Natural killer cell treated with Interleukin-12 subunit alpha and Interleukin-12 subunit beta and Interleukin-15 and Interleukin-18, amount 100 ng/mL, for 72 hours (primary cell): ENCODE data around the gene EHD1. TPM values are rescaled to one million over a fixed set of nuclear protein-coding genes. Genes with fewer than 3 reads are reported as not detected.

ENCODE experiments used
- ATAC-seq, 2 donors: fragments of 150-1000 bp; cut with Tn5 transposase in 1 of 2; sonication (Bioruptor Pico), chemical (Tn5 transposase) in 1 of 2; 2 replicates each; pipeline ENCODE4 v1.10.0; 2021
- DNase-seq: peaks from one replicate; pipeline ENCODE4 v3.0.0; 2022; ENCODE audit warnings: low spot score
- H3K27ac Mint-ChIP-seq, 2 donors: 1 replicate in 1 of 2; 2 replicates in 1 of 2; pipeline ENCODE4 v1.8.0; 2022; ENCODE audit warnings: mixed read lengths in 2 of 2, mild to moderate bottlenecking in 1 of 2, moderate library complexity in 1 of 2
- H3K27me3 Mint-ChIP-seq, 2 donors: 1 replicate in 1 of 2; 2 replicates in 1 of 2; pipeline ENCODE4 v1.8.0; 2022; ENCODE audit warnings: mixed read lengths in 2 of 2
- H3K36me3 Mint-ChIP-seq: one replicate; pipeline ENCODE4 v1.8.0; 2022; ENCODE audit warnings: mixed read lengths
- H3K4me1 Mint-ChIP-seq, 2 donors: 1 replicate in 1 of 2; 2 replicates in 1 of 2; pipeline ENCODE4 v1.8.0; 2022; ENCODE audit warnings: low read depth in 2 of 2, mixed read lengths in 2 of 2, mild to moderate bottlenecking in 1 of 2
- H3K4me3 Mint-ChIP-seq: one replicate; pipeline ENCODE4 v1.8.0; 2022; ENCODE audit warnings: mixed read lengths
- H3K9me3 Mint-ChIP-seq: 2 replicates; pipeline ENCODE4 v1.8.0; 2022; ENCODE audit warnings: mixed read lengths
- total RNA-seq, 2 donors: library from RNA; stranded (reverse); gene quantifications; one replicate each; pipeline ENCODE4 v1.2.3, GENCODE V29; 2022

Gene EHD1
- total RNA-seq, 2 donors from 2014 or later: 202 to 235 TPM

DNA sequence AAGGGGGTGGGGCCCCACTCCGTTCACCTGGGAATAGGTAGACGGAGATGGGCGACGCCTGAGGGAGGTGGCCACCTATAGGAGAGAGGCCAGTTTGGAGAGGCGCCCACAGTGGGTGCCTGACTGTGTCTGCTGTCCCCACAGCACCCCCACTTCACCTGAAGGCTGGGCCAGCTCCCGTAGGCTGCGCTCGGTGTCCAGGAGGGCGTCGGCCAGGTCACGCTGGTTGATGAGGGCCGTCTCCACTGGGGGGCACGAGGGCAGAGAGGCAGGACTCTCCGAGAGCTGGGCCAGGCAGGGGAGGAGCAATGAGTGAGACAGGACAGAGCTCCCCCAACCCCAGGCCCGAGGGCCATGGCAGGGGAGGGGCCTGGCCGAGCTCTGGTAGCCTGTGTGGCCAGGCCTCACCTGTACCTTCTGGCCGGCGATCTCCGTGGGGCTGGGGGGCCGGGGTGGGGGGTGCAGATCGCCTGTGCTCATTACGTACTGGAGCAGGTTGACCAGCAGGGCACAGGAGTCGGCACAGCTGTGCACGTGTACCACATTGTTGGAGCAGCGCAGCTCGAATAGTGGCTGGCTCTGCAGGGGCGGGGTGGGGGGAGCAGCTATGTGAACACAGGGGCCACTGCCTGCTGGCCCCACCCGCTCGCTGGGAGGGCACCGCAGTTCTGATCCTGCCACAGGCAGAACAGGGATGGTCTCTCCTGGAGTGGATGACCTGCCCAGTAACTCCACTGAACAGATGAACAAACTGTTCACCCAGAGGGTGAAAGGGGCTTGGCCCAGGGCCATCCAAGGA, 23.9 kb upstream of the EHD1 start:
- no peak for ATAC-seq
- Mint-ChIP-seq H3K27ac (no peak overlapping the region), H3K36me3 (no peaks in the 10 kb centered on the region), H3K9me3 (no peaks in the 10 kb centered on the region), H3K4me1 (peaks cover 3 to 5% of the 10 kb centered on the region in 2 donors), H3K4me3 (no peak overlapping the region), H3K27me3 (no peaks in the 10 kb centered on the region)
- DNase-seq: no peak

DNA sequence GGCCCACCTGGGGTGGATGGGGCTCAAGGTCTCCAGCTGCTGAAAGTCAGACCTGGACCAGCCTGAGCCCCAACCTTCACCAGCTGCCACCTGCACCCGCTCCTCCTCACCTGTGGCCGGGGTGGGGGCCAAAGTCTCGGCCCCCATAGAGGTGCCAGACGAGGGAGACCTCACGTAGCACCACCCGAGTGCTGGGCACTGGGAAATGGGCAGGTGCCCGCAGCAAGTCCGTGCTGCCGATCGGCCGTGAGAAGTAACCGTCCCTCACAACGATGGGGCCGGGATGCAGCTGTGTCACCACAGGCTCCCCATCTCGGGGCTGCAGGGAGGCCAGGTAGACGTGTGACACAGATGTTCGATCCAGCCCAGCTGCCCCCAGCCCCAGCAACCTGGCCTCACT, 22.4 kb upstream of the EHD1 start:
- no peaks in the 10 kb centered on the region for H3K36me3 Mint-ChIP-seq
- H3K4me1 Mint-ChIP-seq: peaks cover 3 to 5% of the 10 kb centered on the region in 2 donors
- DNase-seq (no peak), ATAC-seq (no peak)
- no peaks in the 10 kb centered on the region for H3K27me3 Mint-ChIP-seq
- H3K27ac Mint-ChIP-seq: no peak overlapping the region
- no peaks in the 10 kb centered on the region for H3K9me3 Mint-ChIP-seq
- no peak overlapping the region for H3K4me3 Mint-ChIP-seq

- DNase-seq (no peak), ATAC-seq (peak in 1 of 2 donors; percentile 72)
- no peaks in the 10 kb centered on the region for H3K27me3 Mint-ChIP-seq
- no peak overlapping the region for H3K4me3 Mint-ChIP-seq
- peak overlapping the region; percentile 13 to 51 for H3K27ac Mint-ChIP-seq
- peaks cover 3 to 5% of the 10 kb centered on the region in 2 donors for H3K4me1 Mint-ChIP-seq
- H3K36me3 Mint-ChIP-seq: no peaks in the 10 kb centered on the region
- no peaks in the 10 kb centered on the region for H3K9me3 Mint-ChIP-seq
Observed at GRCh38 chr11:64900263-64900678, 21.9 kb upstream of the EHD1 start.

DNA sequence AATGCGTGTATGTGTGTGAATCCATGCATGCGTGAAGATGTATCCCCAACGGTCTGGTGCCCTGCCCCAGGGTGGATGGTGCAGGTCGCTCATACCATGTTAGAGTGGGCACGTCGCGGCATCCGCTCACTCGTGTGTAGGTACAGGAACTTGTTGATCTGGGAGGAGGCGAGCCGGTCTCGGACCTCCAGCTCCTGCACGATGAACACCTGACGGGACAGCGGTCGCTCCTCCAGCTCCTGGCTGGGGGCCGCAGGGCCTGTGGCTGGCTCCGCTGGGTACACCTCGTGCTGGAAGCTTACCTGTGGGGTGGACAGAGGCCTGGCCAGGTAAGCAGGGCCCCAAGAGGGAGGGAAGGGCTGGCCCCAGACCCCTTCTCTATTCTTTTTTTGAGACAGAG, 20.1 kb upstream of the EHD1 start:
- no peak overlapping the region for H3K4me3 Mint-ChIP-seq
- H3K27me3 Mint-ChIP-seq: no peaks in the 10 kb centered on the region
- H3K36me3 Mint-ChIP-seq: no peaks in the 10 kb centered on the region

DNA sequence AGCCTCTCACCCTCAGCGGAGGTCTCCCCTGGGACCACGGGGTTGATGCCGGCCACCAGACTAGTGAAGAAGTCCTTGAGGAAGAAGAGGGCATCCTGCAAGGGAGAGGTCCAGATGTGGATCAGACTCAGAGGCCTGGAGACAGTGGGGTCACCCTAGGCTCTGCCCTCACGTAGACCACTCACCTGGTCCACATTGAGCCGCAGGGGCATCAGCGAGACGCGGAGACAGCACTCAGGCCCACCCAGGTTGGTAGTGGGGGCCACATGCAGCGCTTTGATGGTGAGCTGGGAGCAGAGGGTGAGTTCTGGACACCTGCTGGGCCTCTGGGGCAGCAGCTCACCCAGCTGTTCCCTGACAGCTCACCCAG, 19.6 kb upstream of the EHD1 start:
- H3K4me1 Mint-ChIP-seq: peaks cover 5 to 6% of the 10 kb centered on the region in 2 donors
- H3K36me3 Mint-ChIP-seq: no peaks in the 10 kb centered on the region
- ATAC-seq (no peak), DNase-seq (no peak)
- H3K27ac Mint-ChIP-seq: no peak overlapping the region
- H3K9me3 Mint-ChIP-seq: no peaks in the 10 kb centered on the region
- no peak overlapping the region for H3K4me3 Mint-ChIP-seq
- H3K27me3 Mint-ChIP-seq: no peaks in the 10 kb centered on the region

More for the DNA sequence above, 20.1 kb upstream of the EHD1 start:
- no peaks in the 10 kb centered on the region for H3K9me3 Mint-ChIP-seq
- no peak for ATAC-seq
- no peak overlapping the region for H3K27ac Mint-ChIP-seq
- peaks cover 5 to 6% of the 10 kb centered on the region in 2 donors for H3K4me1 Mint-ChIP-seq
- DNase-seq: no peak

GRCh38 chr11:64897381-64898075, 19.1 kb upstream of the EHD1 start:
- no peaks in the 10 kb centered on the region for H3K27me3 Mint-ChIP-seq
- H3K9me3 Mint-ChIP-seq: no peaks in the 10 kb centered on the region
- no peak overlapping the region for H3K4me3 Mint-ChIP-seq
- peaks cover 5 to 6% of the 10 kb centered on the region in 2 donors for H3K4me1 Mint-ChIP-seq
- H3K27ac Mint-ChIP-seq: no peak overlapping the region
- DNase-seq (no peak), ATAC-seq (no peak)
- H3K36me3 Mint-ChIP-seq: no peaks in the 10 kb centered on the region

- Mint-ChIP-seq H3K27ac (no peak overlapping the region), H3K36me3 (no peaks in the 10 kb centered on the region), H3K4me1 (peaks cover 4 to 5% of the 10 kb centered on the region in 2 donors), H3K4me3 (no peak overlapping the region), H3K27me3 (no peaks in the 10 kb centered on the region), H3K9me3 (no peaks in the 10 kb centered on the region)
- ATAC-seq (no peak), DNase-seq (no peak)
Observed at GRCh38 chr11:64896448-64897022, 18.1 kb upstream of the EHD1 start.

DNA sequence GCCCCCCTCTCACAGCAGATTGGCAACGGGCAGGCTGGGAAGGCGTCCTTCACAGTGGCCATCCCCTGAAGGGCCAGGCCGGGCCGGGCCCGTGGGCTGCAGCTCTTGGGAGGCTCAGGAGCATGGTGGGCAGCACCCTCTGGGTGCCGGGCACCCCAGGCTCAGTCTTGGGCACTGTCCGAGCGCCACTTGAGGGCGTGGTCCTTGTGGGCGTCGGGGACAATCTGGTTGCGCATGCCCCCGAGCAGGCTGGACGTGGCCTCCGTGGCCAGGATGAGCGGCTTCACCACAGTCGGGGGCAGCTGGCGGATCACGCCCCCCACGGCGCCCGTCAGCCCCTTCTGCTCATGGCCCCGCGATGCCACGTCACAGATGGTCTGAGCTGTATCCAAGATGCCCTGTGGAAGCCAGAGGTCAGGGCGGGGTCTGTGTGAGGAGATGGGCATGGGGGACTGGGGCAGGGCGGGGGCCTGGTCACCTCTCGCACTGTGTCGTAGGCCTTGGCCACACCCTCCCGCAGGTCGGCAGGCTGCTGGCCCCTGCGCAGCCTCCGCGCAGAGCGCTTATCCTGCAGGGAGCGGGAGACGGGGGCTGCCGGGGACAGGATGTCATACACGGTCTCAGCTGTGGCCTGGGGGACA, 16.5 kb upstream of the EHD1 start:
- ATAC-seq (no peak), DNase-seq (no peak)
- Mint-ChIP-seq H3K36me3 (no peaks in the 10 kb centered on the region), H3K4me3 (no peak overlapping the region), H3K4me1 (peaks cover under 1 to 3% of the 10 kb centered on the region in 2 donors), H3K9me3 (no peaks in the 10 kb centered on the region), H3K27ac (no peak overlapping the region), H3K27me3 (no peaks in the 10 kb centered on the region)

DNA sequence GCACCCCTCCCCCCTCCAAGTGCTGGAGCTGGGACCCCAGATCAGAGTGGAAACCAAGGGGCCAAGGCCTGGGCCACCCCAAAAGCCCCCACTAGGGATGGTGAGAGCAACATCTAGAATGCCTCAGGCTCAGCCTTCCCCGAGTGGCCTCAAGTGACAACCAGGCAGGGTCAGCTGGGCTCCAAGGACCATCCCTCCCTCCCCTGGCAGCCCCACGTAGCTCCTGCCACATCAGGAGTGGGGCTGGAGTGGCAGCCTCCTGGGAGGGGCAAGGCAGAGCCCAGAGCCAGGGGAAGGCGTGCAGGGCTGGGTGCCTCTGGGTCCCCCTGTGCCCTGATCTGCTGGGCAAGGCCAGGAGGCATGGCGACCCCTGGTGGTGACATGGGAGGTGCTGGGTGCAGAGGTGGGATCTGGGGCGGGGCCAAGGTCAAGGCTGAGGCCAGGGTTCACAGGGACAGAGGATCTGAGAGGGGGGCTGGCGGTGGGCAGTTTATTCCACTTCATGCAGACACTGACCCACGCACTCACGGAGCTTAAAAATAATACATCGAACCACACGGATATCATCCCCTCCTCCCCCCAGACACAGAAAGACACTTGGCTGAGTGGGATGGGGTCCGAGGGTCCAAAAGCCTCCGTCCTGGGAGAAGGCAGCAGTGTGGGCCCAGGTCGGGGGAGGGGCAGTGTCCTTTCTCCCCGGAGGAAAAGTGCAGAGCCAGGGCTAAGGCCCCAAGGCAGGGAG, 15.8 kb upstream of the EHD1 start:
- Mint-ChIP-seq H3K36me3 (no peaks in the 10 kb centered on the region), H3K27ac (no peak overlapping the region), H3K9me3 (no peaks in the 10 kb centered on the region), H3K27me3 (no peaks in the 10 kb centered on the region), H3K4me1 (peaks cover 0 to 3% of the 10 kb centered on the region in 2 donors), H3K4me3 (no peak overlapping the region)
- ATAC-seq (peak; percentile 89 to 91), DNase-seq (peak; percentile 91)

DNA sequence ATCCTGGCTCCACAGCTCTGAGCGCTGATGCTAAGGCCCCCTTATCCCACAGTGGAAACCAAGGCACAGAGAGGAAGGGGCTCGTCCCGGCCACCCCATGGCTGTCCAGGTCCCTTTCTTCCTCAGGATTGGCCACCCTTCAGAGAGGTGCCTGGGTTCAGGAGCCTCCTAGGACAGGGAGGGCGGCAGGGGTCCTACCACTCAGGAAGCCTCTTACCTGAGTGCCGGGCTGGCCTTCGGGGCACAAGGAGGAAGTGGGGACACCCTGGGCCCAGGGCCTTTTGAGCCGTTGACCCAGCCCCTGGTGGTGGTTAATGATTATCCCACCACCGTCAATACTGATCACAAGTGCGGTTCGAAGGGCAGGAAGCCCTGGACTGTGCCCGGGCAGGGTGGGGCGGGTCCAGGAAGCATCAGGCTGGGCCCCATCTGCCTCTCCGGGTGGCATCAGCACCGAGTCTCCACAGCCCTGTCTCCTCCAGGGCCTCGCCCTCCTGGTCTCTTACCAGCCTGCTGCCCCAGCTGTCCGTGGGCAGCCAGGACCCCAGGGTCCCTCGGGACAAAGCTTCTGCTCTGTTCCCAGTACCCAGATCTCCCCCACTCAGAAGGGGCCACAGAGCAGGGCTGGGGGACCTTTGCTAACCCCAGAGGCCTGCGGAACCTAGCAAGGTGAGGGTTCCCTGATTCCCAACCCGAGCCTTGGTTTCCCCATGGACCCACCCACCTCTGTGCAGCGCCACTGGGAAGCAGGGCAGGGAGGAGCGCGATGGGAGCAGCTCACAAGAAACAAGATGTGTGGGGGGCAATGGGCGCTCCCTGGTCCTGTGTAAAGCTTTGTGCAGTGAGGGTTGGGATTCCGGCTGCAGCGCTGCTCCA, 15.0 kb upstream of the EHD1 start:
- Mint-ChIP-seq H3K27ac (no peak overlapping the region), H3K27me3 (no peaks in the 10 kb centered on the region), H3K9me3 (no peaks in the 10 kb centered on the region), H3K36me3 (no peaks in the 10 kb centered on the region), H3K4me3 (no peak overlapping the region), H3K4me1 (peaks cover 0 to 3% of the 10 kb centered on the region in 2 donors)
- no peak for ATAC-seq
- no peak for DNase-seq

- ATAC-seq (no peak), DNase-seq (no peak)
- H3K4me3 Mint-ChIP-seq: no peak overlapping the region
- no peak overlapping the region for H3K27ac Mint-ChIP-seq
- peaks cover 4 to 7% of the 10 kb centered on the region in 2 donors for H3K4me1 Mint-ChIP-seq
- no peaks in the 10 kb centered on the region for H3K9me3 Mint-ChIP-seq
- no peaks in the 10 kb centered on the region for H3K36me3 Mint-ChIP-seq
- H3K27me3 Mint-ChIP-seq: no peaks in the 10 kb centered on the region
Observed at GRCh38 chr11:64892838-64893193, 14.4 kb upstream of the EHD1 start.

- peaks cover 7 to 8% of the 10 kb centered on the region in 2 donors for H3K4me1 Mint-ChIP-seq
- no peak overlapping the region for H3K4me3 Mint-ChIP-seq
- no peak for DNase-seq
- H3K27me3 Mint-ChIP-seq: no peaks in the 10 kb centered on the region
- no peaks in the 10 kb centered on the region for H3K36me3 Mint-ChIP-seq
- no peak for ATAC-seq
- no peak overlapping the region for H3K27ac Mint-ChIP-seq
- no peaks in the 10 kb centered on the region for H3K9me3 Mint-ChIP-seq
Observed at GRCh38 chr11:64892411-64892831, 14.0 kb upstream of the EHD1 start.
